HG03108 (cell line): ENCODE data around the gene WWOX.
A peak's percentile ranks its signal among the peaks of the same experiment; 100 is the strongest.

Experiments
- ATAC-seq: cut with Tn5 transposase; IDR thresholded peaks from one replicate; pipeline ENCODE4 v1.9.1; 2021; ENCODE audit warnings: moderate library complexity; ENCODE audit not compliant: unreplicated experiment

WWOX gene

DNA sequence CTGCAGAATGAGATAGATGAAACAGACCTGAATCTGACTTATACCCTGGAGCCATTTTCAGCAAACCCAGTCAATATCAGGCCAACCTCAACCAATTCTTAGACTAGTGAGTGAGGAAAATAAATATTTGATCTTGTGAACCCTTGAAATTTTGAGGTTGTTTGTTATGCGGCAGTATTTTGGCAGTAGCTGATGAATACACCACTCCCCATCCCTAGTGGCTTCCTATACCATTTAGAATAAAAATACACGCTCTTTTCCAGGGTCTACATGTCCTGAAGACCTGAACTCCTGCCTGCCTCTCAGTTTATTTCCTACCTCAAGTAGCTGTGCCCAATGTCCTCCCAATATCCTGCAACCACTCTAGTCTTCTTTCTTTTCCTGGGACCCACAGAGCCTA, 647.3 kb downstream of the WWOX start:
- no peak for ATAC-seq

DNA sequence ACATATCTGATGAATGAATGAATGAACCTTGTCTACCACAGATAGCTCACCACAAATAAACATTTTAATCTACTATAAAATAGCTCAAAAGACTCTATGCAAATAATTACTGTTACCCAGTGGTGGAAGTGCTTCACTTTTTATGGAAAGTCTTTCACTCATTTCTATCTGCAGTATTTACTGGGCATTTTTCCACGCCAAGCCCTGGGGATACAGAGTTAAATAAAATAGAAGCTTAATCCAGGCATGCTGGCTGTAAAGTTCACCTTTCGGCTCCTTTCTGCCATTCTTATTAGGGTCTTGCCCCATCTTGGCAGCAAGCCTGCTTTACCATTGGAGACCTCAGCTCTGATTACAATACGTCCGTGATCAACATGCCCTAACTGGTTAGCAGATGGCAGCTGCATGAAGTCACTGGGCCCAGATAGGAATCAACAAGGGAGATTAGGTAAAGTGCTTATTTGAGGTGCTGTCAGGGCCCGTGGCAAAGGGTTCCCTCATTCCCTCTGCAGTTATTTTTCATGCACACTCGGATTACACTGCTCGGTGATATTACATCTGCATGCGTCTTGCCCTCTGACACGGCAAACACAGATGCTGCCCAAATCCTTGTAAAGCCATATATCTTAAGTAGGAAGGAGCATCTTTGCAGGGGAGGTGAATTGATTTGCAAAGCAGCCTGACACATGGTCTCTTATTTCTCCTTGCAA, 648.9 kb downstream of the WWOX start:
- no peak for ATAC-seq

DNA sequence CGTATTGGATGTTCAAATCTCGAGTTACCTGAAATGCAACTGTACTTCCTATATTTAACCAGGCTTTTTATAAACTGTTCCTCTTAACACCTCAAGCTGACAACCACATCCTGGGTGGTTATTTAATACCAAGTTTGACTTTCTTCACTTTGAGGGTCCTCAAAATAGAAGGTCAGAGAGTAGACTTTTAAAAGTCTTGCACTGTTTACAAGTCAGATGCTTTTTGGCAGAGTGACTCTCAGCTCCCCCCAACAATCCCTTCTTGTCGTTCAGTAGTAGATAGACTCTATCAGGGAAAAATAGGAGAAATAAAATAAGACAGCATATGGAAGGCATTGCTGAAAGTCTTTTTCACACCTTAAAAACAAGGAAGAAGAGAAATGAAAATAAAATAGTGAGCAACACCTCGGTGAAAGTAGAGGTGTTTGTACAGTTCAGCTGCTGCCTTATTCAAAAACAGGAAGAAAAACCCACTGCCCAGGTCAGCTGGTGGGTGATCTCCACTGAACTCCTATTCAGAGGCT, 650.4 kb downstream of the WWOX start:
- peak; percentile 84 for ATAC-seq

DNA sequence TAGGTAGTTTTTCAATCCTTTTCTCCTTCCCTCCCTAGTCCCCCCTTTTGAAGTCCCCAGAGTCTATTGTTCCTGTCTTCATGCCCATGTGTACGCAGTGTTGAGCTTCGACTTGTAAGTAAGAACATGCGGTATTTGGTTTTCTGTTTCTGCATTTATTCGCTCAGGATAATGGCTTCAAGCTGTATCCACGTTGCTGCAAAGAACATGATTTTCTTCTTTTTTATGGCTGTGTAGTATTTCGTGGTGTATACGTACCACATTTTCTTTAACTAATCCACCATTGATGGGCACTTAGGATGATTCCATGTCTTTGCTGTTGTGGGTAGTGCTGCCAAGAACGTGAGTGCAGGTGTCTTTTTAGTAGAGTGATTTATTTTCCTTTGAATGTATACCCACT, 651.2 kb downstream of the WWOX start:
- no peak for ATAC-seq

DNA sequence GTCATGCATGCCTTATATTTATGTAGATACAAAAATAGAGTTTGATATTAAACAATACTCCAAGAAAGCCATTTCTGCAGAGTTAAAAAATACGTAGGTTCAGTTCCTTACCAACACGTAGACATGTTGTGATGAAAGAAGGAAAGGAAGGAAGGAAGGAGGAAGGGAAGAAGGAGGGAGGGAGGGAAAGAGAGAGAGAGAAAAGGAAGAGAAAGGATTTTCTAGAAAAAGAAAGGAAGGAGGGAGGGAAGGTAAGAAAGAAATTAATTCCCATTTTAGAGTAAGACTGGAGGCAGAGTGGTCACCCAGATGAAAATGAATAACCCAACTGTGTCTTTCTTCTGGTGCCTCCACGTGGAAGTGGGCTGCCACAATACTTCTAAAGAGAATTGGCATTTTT, 652.1 kb downstream of the WWOX start:
- no peak for ATAC-seq

DNA sequence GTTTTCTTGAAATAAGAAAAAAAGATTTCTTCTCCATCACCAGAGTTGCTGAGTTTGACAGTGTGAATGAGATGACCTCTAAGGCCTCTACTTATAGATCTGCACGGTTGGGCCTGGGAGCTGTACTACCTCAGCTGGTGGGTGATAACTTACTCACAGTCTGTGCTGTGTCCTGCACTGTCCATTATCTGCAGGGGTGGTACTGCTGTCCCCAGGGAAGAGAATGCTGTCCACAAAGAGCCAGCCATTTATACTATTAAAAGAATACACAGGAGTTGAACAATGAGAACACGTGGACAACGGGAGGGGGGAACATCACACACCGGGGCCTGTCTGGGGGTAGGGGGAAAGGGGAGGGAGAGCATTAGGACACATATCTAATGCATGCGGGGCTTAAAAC, 655.3 kb downstream of the WWOX start:
- no peak for ATAC-seq

DNA sequence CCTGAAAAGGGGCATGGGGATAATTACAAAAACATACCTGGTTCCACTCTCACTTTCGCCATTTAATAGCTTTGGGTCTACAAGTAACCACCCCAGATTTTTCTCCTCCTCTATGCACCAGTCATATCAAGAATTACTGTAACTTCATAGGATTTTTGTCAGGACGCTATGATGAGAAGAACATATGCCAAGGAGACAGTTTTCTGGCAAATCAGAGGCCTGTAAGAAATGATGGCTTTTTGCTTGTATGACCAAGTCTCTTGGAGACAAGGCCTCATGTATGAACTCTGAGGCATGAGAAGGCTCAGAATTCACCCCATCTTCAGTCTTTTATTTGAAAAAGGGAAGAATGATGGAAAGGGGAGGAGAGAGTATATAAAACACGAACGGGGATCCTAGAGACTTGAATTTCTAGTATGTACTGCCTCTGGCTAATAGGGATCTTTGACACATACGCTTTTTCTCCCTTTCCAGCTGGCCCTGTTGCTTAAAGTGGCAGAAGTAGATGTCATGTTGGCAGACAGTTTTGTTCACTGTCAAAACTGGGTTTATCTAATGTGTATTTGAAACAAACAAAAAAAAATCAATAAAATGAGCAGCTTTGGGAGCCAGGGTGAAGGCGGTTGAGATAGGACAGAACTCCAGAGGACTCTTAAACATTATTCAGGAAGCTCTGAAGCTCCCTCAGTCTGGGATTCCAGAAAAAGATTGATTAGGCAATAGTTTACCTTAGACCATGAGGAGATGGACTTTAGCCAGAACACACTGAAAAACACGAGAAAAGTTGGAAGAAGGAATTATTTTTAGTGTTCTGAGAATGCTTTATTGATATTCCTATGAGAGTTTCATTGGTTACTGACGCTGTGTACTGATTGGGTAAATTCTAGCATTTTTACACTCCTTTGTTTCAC, 656.6 kb downstream of the WWOX start:
- ATAC-seq = no peak

DNA sequence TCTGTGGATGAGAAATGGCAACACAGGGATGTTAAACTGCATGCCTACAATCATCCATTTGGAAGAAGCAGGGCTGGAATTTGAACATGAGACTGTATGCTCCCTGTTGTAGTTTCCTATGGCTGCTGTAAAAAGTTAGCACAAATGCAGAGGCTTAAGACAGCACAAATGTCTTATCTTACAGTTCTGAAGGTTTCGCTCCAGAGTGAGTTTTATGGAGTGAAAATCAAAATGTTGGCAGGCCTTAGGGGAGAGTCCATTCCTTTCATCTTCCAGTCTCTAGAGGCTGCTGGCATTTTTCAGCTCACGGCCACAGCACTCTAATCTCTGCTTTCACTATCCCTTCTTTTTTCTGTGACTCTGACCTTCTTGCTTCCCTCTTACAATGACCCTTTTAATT, 660.1 kb downstream of the WWOX start:
- ATAC-seq = no peak

DNA sequence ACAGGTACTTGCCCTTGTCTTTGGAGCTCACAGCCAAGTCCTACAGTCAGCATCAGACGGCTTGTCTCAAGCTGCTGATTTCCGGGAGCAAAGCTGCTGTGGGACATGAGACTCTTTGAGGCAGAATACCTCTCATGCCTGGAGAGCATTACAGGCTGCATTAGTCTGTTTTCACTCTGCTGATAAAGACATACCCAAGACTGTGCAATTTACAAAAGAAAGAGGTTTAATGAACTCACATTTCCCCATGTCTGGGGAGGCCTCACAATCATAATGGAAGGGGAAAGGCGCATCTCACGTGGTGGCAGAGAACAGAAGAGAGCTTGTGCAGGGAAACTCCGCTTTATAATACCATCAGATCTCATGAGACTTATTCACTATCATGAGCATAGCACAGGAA, 661.2 kb downstream of the WWOX start:
- no peak for ATAC-seq

DNA sequence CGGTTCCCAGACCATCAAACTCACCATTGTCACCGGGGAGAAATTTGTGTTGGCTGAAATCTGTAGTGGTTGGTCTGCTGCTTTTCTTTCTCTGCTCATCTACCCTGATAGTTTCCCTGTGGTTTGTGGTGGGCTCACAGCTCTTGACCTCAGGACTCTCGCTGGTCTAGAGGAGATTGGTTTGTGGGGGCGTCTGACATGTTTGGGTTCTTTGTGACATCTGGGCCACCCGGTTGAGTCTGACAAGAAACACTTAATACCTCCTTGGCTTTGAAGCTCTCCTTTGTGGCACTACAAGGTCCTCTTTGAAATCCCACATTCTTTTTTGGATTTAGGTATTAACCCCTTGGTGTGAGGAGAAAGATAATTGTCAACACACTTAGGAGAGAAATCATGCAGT, 662.0 kb downstream of the WWOX start:
- ATAC-seq = peak; percentile 72

DNA sequence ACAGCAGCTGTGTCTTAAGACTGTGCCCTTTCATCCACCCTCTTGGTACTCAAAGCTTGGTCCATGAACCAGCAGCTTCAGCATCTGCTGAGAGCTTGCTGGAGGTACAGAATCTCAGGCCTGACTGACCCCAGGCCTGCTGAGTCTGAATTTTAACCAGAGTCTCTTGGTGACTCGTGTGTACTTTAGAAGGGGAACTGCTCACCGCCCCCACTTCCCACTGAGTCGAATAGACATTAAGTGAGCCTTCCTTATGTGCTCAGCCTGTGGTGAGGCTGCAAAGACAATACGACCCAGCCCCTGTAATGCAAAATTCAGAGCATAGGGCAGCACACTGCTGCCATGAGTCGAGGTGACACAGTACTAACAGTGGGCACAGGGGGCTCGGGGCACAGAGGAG, 662.8 kb downstream of the WWOX start:
- ATAC-seq = no peak

DNA sequence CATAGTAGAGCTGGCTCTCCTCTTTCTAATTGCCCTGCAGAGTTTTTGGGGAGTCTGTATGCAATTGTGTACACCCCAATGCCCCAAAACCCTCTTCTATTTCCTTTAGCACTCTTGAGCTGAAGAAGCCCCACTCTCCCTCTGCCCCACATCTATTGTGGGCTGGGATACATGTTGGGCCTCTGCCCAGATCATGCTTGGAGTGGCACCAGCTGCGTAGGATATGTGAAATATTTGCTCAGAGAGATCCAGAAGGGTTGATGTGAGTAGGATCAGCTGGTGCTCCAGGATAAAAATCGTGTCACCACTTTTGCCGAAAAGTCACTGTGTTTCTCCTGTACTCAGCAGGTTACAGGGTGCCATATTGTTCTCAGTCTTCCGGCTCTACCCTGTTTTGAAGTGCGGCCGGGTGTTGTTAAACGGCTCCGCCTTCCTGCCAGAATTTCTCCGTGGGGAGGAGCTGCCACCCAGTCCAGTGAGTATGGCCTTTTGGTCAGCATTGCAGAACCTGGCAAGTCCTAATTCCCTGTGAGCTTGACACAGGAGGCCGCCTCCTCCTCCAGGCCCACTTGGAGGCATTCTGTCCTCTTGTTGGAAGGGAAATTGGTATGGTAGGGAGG, 664.5 kb downstream of the WWOX start:
- ATAC-seq = no peak

DNA sequence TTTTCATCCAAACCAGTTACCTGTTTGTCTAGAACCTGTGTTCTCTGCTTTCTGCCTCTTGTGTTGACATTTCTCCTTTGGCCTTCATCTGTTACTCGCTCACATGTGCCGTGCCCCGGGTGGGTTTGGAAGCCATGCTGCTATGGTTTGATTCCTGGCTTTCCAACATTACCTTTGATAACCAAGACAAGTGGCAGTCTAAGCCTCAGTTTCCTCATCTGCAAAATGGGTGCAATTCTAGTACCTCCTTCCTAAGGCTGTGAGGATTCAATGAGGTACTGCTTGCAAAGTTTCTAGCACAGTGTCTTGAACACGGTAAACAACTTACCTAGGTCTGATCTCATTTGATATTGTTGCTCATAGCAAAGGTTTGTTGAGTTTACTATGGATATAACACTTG, 665.0 kb downstream of the WWOX start:
- no peak for ATAC-seq

DNA sequence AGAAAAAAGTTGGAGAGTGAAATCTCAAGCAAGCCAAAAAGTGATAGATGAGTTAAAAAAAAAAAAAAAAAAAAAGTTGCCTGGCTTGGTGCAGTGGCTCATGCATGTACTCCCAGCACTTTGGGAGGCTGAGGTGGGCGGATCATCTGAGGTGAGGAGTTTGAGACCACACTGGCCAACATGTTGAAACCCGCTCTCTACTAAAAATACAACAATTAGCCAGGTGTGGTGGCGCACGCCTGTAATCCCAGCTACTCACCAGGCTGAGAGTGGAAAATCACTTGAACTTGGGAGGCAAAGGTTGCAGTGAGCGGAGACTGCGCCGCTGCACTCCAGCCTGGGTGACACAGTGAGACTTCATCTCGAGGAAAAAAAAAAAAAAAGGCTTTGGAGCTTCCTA, 668.8 kb downstream of the WWOX start:
- no peak for ATAC-seq

DNA sequence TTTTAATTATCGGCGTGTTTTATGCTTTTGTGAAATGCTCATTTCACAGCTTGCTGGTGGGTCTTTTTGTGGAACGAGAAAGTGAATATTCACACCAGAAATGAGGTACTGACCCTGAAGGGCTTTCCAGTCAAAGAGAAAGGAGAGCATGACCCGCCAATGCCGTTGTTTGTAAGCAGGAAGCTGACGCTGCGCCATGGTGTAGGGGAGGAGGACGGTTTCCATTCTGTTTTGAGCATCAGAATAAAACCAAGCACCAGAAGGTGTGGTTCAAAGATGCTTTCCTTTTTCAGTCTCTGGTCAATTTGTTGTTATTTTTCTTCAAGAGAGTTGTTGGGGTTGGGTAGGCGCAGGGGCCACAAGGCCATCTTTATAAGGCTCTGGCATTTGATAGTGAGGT, 669.3 kb downstream of the WWOX start:
- peak; percentile 61 for ATAC-seq

DNA sequence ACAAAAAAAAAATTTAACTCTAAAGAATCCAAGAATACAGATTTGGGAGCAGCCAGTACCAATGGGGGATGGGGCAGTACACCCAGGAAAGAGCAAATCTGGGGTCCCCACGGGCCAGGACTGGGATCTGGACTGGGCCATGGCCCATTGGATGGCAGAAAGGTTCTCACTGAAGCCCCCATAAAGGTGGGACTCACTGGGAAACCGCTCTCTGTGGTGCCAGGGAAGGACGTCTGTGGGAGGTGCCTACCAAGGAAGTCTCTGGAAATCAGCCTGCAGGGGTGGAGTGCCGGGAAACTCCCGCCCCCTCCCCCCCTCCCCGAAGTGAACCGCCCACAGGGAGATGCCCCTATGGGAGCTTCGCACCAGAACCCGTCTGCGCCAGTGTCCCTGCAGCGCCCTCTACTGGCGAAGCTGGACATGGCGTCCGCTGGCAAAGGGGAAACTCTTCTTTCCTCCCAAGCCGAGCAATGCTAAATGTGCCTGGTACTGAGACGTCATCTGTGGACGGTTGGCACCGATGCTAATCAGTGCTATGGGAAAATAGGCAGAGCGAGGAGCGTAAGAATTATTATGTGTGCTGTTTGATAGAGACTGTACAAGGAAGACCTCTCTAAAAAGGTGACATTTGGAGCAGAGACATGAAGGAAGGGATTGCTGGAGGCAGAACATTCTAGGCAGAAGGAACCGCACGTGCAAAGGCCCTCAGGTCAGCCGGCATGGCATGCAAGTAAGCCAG, 671.1 kb downstream of the WWOX start:
- ATAC-seq = no peak

DNA sequence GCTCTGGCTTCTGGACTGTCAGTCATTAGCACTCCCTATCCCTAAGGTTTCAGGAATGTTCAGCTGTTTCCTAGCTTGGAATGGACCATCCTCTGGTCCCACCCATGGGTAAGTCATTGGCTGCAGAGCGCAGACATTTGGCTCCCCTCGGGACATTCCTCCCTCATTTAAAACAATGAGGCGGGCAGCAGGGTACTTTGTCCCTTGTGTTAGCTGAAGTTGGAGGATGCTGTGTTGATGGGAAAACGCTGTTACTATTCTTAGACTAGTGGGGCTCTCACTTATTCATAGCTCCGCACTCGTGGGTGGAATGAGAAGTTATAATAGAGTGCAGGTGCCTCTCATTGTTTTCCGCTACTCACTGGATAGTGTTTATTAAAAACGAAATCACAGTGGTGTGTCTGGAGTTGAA, 673.8 kb downstream of the WWOX start:
- no peak for ATAC-seq

DNA sequence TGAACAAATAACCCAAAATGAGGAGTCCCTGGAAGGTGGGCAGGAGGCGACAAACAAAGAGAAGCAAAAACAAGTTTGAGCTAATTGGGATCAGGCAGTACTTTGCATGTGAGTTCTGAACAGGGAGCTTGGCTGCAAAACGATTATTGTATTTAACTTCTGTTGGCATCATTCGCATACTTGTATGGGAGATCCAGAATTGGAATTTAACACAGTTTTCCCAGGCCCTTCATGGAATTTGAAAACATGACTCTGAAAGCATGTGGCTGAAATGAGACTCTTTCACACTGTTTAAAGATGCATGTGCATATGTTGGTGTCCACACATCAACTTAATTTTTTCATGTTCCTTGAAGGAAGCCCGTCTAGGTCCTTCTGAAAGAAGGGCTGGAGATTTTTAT, 674.3 kb downstream of the WWOX start:
- no peak for ATAC-seq

DNA sequence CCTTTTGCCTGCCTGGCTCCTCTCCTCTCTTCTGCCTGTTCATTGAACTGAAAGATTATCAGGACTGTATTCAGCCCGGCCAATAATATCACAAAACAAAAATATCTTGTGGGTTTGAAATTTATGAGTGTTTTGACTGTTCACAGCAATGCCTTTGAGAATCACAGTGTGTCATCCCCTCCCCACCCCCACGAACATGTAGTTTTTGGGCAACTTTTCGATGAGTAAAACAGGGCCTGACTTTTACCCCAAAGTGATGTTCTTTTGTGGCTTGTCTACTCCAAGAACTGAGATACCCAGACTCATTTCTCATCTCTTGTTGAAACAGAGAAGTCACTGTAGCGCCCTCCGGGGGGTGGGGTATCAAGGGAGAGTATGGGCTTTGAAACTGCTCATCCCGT, 675.7 kb downstream of the WWOX start:
- ATAC-seq = no peak

DNA sequence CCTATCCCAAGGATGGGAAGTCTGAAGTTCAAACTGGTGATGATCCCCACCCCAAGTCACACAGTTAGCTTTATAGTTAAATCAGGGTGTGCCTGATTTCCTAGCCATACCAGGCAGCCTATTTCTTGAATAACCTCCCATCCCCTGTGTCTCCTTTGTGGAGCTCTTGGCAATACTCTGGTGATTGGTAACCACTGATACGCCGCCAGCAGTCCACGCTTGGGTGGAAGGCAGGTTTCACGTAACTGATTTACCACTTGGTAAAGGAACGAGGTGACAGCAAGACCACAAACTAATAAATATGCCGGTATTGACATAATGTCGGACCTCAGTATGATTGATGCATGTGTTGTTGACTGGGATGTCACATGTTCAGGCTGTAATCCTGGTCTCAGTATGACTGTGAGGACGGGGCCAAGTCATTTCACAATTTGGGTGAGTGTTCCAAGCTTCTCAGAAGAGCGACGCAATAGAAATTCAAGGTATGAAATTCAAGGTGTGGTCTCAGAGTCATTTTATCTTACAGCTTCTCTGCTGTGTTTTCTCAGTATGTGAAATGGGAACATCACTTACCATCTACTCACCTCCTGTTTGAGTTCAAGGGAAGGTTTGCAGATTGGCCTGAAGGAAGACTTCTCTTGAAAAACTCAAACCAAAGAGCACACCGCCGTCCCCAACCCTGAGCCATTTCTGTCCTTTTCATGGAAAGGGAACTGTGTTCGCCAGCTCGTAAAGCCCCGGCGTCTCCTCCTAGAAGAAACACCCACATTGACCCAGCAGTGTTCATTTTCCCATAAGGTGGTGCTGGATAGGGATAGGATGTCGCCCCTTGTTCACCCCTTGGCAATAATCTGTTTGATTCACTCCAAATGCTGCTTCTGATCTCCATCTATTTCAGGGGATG, 678.9 kb downstream of the WWOX start:
- peak; percentile 45 for ATAC-seq
